ENCODE measurements around the gene LITAFD.

Gene LITAFD

GRCh38 chr16:8905795-8906591 lies 23.8 kb downstream of the LITAFD start:
- no peak overlapping the region for H3K9ac ChIP-seq (ENCODE audit: low read depth, low read length, poor library complexity)
- H3K27ac ChIP-seq (replicated peaks; ENCODE audit: low read length): no peak overlapping the region
- H3K18ac ChIP-seq (ENCODE audit: low read length): no peak overlapping the region
- no peak overlapping the region for H3K14ac ChIP-seq (ENCODE audit: low read length)
- no peak overlapping the region for H4K91ac ChIP-seq (ENCODE audit: low read depth, low read length, poor library complexity)
- H2BK5ac ChIP-seq (ENCODE audit: low read length): no peak overlapping the region
- H4K8ac ChIP-seq (ENCODE audit: low read depth, low read length): no peak overlapping the region
- no peak overlapping the region for H3K4me3 ChIP-seq (ENCODE audit: low read length in 2 of 2)
- H3K23ac ChIP-seq (ENCODE audit: low read depth, low read length, poor library complexity): no peak overlapping the region
- H3K27me3 ChIP-seq (ENCODE audit: control insufficient read depth in 3 of 3, insufficient read depth in 3 of 3, low read depth in 1 of 3, low read length in 3 of 3): no peaks in the 10 kb centered on the region
- peaks cover 3% of the 10 kb centered on the region for H3K79me1 ChIP-seq (ENCODE audit: low read depth, low read length)
- no peaks in the 10 kb centered on the region for H3K9me3 ChIP-seq (replicated peaks in 1 of 2; ENCODE audit: control insufficient read depth in 2 of 2, insufficient read depth in 1 of 2, low read depth in 1 of 2, low read length in 2 of 2)
- no peak overlapping the region for H2BK12ac ChIP-seq (ENCODE audit: low read length)
- H3K4me2 ChIP-seq (ENCODE audit: insufficient read depth, low read length, poor library complexity, severe bottlenecking): no peak overlapping the region
- H2AFZ ChIP-seq (ENCODE audit: low read length): no peak overlapping the region
- H2BK120ac ChIP-seq (ENCODE audit: low read depth, low read length): no peak overlapping the region
- H2AK5ac ChIP-seq (ENCODE audit: low read depth, low read length): no peak overlapping the region
- no peak overlapping the region for H3K4ac ChIP-seq (ENCODE audit: low read length)
- H2BK15ac ChIP-seq (ENCODE audit: low read length): no peak overlapping the region
- H3K4me1 ChIP-seq (ENCODE audit: control insufficient read depth in 2 of 2, insufficient read depth in 1 of 2, low read depth in 1 of 2, low read length in 2 of 2): no peaks in the 10 kb centered on the region
- no CpG with 5 or more reads among the region's 14 CpGs for WGBS, 2 donors (ENCODE audit: extremely low coverage in 2 of 2, insufficient read length in 2 of 2, insufficient replicate concordance in 1 of 2)
- no peak for DNase-seq (ENCODE audit: low spot score)
- peaks cover 53 to 98% of the 10 kb centered on the region in 2 donors for H3K36me3 ChIP-seq (replicated peaks in 1 of 2; ENCODE audit: control insufficient read depth in 2 of 2, insufficient read depth in 2 of 2, low read length in 2 of 2)

DNA sequence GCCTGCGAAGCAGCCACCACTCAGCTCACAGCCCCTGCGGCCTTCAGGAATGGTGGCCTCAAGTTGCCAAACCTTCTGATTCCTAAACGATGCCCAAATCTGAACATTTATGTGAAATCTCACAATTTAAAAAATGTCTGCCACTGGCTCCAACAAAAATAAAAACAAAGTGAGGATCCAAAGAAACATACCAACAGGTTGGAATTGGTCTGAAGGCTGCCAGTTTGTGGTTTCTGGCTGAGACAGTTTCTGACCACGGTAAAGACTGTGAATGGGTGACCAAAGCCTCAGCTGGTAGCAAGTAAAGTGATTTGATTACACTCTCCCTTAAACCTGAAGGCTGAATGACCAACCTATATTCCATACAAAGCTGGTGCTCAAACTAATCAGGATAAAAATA lies 24.9 kb downstream of the LITAFD start:
- Histone ChIP-seq H4K8ac (ENCODE audit: low read depth, low read length) (no peak overlapping the region), H3K36me3 (replicated peaks in 1 of 2; ENCODE audit: control insufficient read depth in 2 of 2, insufficient read depth in 2 of 2, low read length in 2 of 2) (peaks cover 51 to 98% of the 10 kb centered on the region in 2 donors), H3K27ac (replicated peaks; ENCODE audit: low read length) (no peak overlapping the region), H3K4me1 (ENCODE audit: control insufficient read depth in 2 of 2, insufficient read depth in 1 of 2, low read depth in 1 of 2, low read length in 2 of 2) (no peaks in the 10 kb centered on the region), H3K27me3 (ENCODE audit: control insufficient read depth in 3 of 3, insufficient read depth in 3 of 3, low read depth in 1 of 3, low read length in 3 of 3) (no peaks in the 10 kb centered on the region), H3K4ac (ENCODE audit: low read length) (no peak overlapping the region), H2BK12ac (ENCODE audit: low read length) (no peak overlapping the region), H2AFZ (ENCODE audit: low read length) (no peak overlapping the region), H3K4me3 (ENCODE audit: low read length in 2 of 2) (no peak overlapping the region), H3K4me2 (ENCODE audit: insufficient read depth, low read length, poor library complexity, severe bottlenecking) (no peak overlapping the region), H2AK5ac (ENCODE audit: low read depth, low read length) (no peak overlapping the region), H4K91ac (ENCODE audit: low read depth, low read length, poor library complexity) (no peak overlapping the region), H3K23ac (ENCODE audit: low read depth, low read length, poor library complexity) (no peak overlapping the region), H2BK15ac (ENCODE audit: low read length) (no peak overlapping the region), H3K18ac (ENCODE audit: low read length) (no peak overlapping the region), H2BK120ac (ENCODE audit: low read depth, low read length) (no peak overlapping the region), H3K79me1 (ENCODE audit: low read depth, low read length) (peaks cover 6% of the 10 kb centered on the region), H3K14ac (ENCODE audit: low read length) (no peak overlapping the region), H2BK5ac (ENCODE audit: low read length) (no peak overlapping the region), H3K9me3 (replicated peaks in 1 of 2; ENCODE audit: control insufficient read depth in 2 of 2, insufficient read depth in 1 of 2, low read depth in 1 of 2, low read length in 2 of 2) (no peaks in the 10 kb centered on the region), H3K9ac (ENCODE audit: low read depth, low read length, poor library complexity) (no peak overlapping the region)
- DNase-seq (ENCODE audit: low spot score): no peak
- WGBS, 2 donors (ENCODE audit: extremely low coverage in 2 of 2, insufficient read length in 2 of 2, insufficient replicate concordance in 1 of 2): no CpG with 5 or more reads among the region's 4 CpGs

DNA sequence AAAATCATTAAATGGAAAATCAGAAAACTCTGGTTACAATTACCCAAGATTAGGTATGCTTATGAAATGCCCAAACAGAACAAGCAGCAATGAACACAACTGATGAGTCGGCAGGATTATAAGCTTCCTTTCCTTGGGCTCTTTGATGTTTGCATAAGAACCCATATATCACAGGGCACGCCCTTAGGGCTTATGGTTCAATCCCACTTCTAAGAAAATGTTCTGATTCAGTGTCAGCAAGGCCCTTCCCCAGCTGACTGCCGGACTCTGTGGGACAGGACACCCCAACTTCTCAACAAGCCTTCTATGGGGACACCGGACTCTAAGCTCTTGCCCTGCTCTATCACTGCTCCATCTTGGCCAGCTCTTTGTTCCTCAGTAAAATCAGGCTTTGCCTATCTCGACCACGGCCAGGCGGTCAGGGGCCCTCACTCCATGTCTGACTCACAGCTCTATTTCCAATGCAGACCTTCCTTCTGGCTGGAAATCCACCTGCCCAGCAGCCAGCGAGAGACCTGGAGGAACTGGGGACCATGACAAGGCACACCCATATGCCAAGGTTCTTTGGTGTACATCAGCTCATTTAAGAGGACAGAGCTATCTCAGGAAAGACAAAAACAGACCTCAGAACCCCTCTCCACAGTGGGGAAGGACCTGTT lies 26.8 kb downstream of the LITAFD start:
- no peak overlapping the region for H3K18ac ChIP-seq (ENCODE audit: low read length)
- H2BK15ac ChIP-seq (ENCODE audit: low read length): no peak overlapping the region
- no peaks in the 10 kb centered on the region for H3K4me1 ChIP-seq (ENCODE audit: control insufficient read depth in 2 of 2, insufficient read depth in 1 of 2, low read depth in 1 of 2, low read length in 2 of 2)
- no peak overlapping the region for H4K91ac ChIP-seq (ENCODE audit: low read depth, low read length, poor library complexity)
- H3K23ac ChIP-seq (ENCODE audit: low read depth, low read length, poor library complexity): no peak overlapping the region
- WGBS, 2 donors (ENCODE audit: extremely low coverage in 2 of 2, insufficient read length in 2 of 2, insufficient replicate concordance in 1 of 2): no CpG with 5 or more reads among the region's 8 CpGs
- DNase-seq (ENCODE audit: low spot score): no peak
- no peak overlapping the region for H2BK120ac ChIP-seq (ENCODE audit: low read depth, low read length)
- H3K27ac ChIP-seq (replicated peaks; ENCODE audit: low read length): no peak overlapping the region
- no peak overlapping the region for H2AFZ ChIP-seq (ENCODE audit: low read length)
- H3K9ac ChIP-seq (ENCODE audit: low read depth, low read length, poor library complexity): no peak overlapping the region
- H3K4me3 ChIP-seq (ENCODE audit: low read length in 2 of 2): no peak overlapping the region
- H3K36me3 ChIP-seq (replicated peaks in 1 of 2; ENCODE audit: control insufficient read depth in 2 of 2, insufficient read depth in 2 of 2, low read length in 2 of 2): peaks cover 42 to 98% of the 10 kb centered on the region in 2 donors
- H3K4me2 ChIP-seq (ENCODE audit: insufficient read depth, low read length, poor library complexity, severe bottlenecking): no peak overlapping the region
- no peak overlapping the region for H2BK5ac ChIP-seq (ENCODE audit: low read length)
- peaks cover 5% of the 10 kb centered on the region for H3K79me1 ChIP-seq (ENCODE audit: low read depth, low read length)
- H3K27me3 ChIP-seq (ENCODE audit: control insufficient read depth in 3 of 3, insufficient read depth in 3 of 3, low read depth in 1 of 3, low read length in 3 of 3): no peaks in the 10 kb centered on the region
- H2AK5ac ChIP-seq (ENCODE audit: low read depth, low read length): no peak overlapping the region
- no peak overlapping the region for H4K8ac ChIP-seq (ENCODE audit: low read depth, low read length)
- no peak overlapping the region for H3K4ac ChIP-seq (ENCODE audit: low read length)
- no peak overlapping the region for H3K14ac ChIP-seq (ENCODE audit: low read length)
- no peaks in the 10 kb centered on the region for H3K9me3 ChIP-seq (replicated peaks in 1 of 2; ENCODE audit: control insufficient read depth in 2 of 2, insufficient read depth in 1 of 2, low read depth in 1 of 2, low read length in 2 of 2)
- H2BK12ac ChIP-seq (ENCODE audit: low read length): no peak overlapping the region

DNA sequence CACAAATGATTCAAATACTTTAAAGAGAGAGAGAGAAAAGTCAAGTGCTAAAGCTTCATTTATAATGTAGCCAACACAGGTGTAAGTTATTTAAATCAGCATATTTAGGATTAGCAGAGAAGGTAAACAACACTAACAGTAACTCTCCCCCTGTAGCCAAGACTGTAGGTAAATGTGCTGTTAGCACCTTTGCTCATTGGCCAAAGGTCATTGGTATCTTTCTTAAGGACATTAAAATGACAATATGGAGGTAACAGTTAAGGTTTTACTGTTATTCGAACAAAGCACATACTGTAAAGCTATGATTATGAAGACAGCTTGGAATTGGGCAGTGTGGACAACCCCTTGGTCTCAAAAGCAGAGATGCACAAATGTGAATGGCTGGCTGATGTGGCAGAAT lies 28.7 kb downstream of the LITAFD start:
- no peak overlapping the region for H3K9ac ChIP-seq (ENCODE audit: low read depth, low read length, poor library complexity)
- no peaks in the 10 kb centered on the region for H3K27me3 ChIP-seq (ENCODE audit: control insufficient read depth in 3 of 3, insufficient read depth in 3 of 3, low read depth in 1 of 3, low read length in 3 of 3)
- no peak overlapping the region for H3K18ac ChIP-seq (ENCODE audit: low read length)
- H2BK120ac ChIP-seq (ENCODE audit: low read depth, low read length): no peak overlapping the region
- no peak overlapping the region for H3K14ac ChIP-seq (ENCODE audit: low read length)
- no peak overlapping the region for H2BK5ac ChIP-seq (ENCODE audit: low read length)
- H3K4me1 ChIP-seq (ENCODE audit: control insufficient read depth in 2 of 2, insufficient read depth in 1 of 2, low read depth in 1 of 2, low read length in 2 of 2): no peaks in the 10 kb centered on the region
- H2BK15ac ChIP-seq (ENCODE audit: low read length): no peak overlapping the region
- no peak overlapping the region for H4K8ac ChIP-seq (ENCODE audit: low read depth, low read length)
- no peak overlapping the region for H2BK12ac ChIP-seq (ENCODE audit: low read length)
- no peak overlapping the region for H3K4ac ChIP-seq (ENCODE audit: low read length)
- no peak for DNase-seq (ENCODE audit: low spot score)
- no peak overlapping the region for H4K91ac ChIP-seq (ENCODE audit: low read depth, low read length, poor library complexity)
- H2AFZ ChIP-seq (ENCODE audit: low read length): no peak overlapping the region
- H3K4me2 ChIP-seq (ENCODE audit: insufficient read depth, low read length, poor library complexity, severe bottlenecking): no peak overlapping the region
- no peak overlapping the region for H2AK5ac ChIP-seq (ENCODE audit: low read depth, low read length)
- no CpG with 5 or more reads among the region's 1 CpG for WGBS, 2 donors (ENCODE audit: extremely low coverage in 2 of 2, insufficient read length in 2 of 2, insufficient replicate concordance in 1 of 2)
- no peak overlapping the region for H3K23ac ChIP-seq (ENCODE audit: low read depth, low read length, poor library complexity)
- H3K9me3 ChIP-seq (replicated peaks in 1 of 2; ENCODE audit: control insufficient read depth in 2 of 2, insufficient read depth in 1 of 2, low read depth in 1 of 2, low read length in 2 of 2): no peaks in the 10 kb centered on the region
- peaks cover 2% of the 10 kb centered on the region for H3K79me1 ChIP-seq (ENCODE audit: low read depth, low read length)
- no peak overlapping the region for H3K27ac ChIP-seq (replicated peaks; ENCODE audit: low read length)
- peaks cover 35 to 100% of the 10 kb centered on the region in 2 donors for H3K36me3 ChIP-seq (replicated peaks in 1 of 2; ENCODE audit: control insufficient read depth in 2 of 2, insufficient read depth in 2 of 2, low read length in 2 of 2)
- no peak overlapping the region for H3K4me3 ChIP-seq (ENCODE audit: low read length in 2 of 2)

Measured in neuronal stem cell (in vitro differentiated cells).